HG03159 (cell line): ENCODE measurements around the gene SCLT1.

ENCODE experiments used
- ATAC-seq: cut with Tn5 transposase; IDR thresholded peaks from one replicate; pipeline ENCODE4 v1.9.1; 2021; ENCODE audit warnings: mild to moderate bottlenecking, moderate library complexity; ENCODE audit not compliant: unreplicated experiment

The SCLT1 gene

GRCh38 chr4:128847082-128847724 lies 246.1 kb downstream of the SCLT1 start:
- ATAC-seq = no peak

- no peak for ATAC-seq
These were observed 247.3 kb downstream of the SCLT1 start for GRCh38 chr4:128846063-128846462.

- ATAC-seq = no peak
These were observed 248.4 kb downstream of the SCLT1 start for GRCh38 chr4:128844931-128845330.

GRCh38 chr4:128841402-128841801 lies 251.9 kb downstream of the SCLT1 start:
- ATAC-seq = no peak

- ATAC-seq = no peak
These were observed 252.5 kb downstream of the SCLT1 start for GRCh38 chr4:128840711-128841318.

GRCh38 chr4:128837679-128838078 lies 255.7 kb downstream of the SCLT1 start:
- no peak for ATAC-seq

- no peak for ATAC-seq
These were observed 256.1 kb downstream of the SCLT1 start for GRCh38 chr4:128837198-128837597.

- no peak for ATAC-seq
These were observed 257.7 kb downstream of the SCLT1 start for GRCh38 chr4:128835498-128836222.
